ENCODE data around the gene CDH15.

DNA sequence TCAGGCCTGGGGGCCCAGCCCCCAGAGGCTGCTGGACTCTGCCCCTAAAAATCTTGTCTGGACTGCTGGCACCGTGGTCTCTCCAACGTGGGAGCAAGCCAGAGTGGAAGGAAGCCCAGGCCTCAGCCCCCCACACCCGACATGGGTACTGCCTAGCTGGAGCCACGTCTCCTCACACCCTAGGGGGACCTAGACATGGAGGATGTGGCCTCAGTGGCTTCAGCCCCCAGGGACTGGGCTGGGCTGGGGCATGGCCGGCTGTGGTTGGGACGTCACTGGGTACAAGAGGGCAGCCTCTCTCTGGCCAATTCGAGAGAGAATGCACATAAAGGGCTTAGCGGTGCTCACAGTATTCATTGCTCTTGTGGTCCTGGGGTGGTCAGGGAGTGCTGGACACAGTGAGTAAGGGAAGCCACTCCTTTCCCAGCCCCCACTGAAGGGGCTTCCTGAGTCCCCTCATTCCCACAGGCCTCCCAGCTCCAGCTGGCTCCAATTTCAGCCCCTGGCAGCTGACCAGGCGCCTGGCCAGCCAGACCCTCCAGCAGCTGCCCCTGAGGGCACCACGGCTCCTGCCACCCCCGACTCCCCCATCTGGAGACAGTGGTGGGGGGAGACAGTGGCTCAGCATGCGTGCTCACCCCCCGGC is 1.1 kb downstream of the CDH15 start:
- no peak for TF ChIP-seq CTCF (IDR thresholded peaks at IDR 0.05; ENCODE audit: insufficient read depth, low read depth, low read length)
- TF ChIP-seq EZH2 (IDR thresholded peaks at IDR 0.05; ENCODE audit: insufficient read depth, low read length) = no peak

All from astrocyte (in vitro differentiated cells and primary cell).